ENCODE measurements around the gene HSD17B12.
"Not testable (repeated sequence)": the region's sequence is repeated elsewhere in the genome, so short reads cannot be mapped to it uniquely, and the experiment has no call there.

The HSD17B12 gene

GRCh38 chr11:43747130-43747802 lies 66.7 kb downstream of the HSD17B12 start:
- no peak for DNase-seq (ENCODE audit: low spot score)

GRCh38 chr11:43748095-43748494 lies 67.6 kb downstream of the HSD17B12 start:
- no peak for DNase-seq (ENCODE audit: low spot score)

GRCh38 chr11:43751726-43752125 lies 71.2 kb downstream of the HSD17B12 start:
- no peak for DNase-seq (ENCODE audit: low spot score)

GRCh38 chr11:43756575-43756974 lies 76.0 kb downstream of the HSD17B12 start:
- DNase-seq (ENCODE audit: low spot score) = no peak

GRCh38 chr11:43758927-43759326 lies 78.4 kb downstream of the HSD17B12 start:
- no peak for DNase-seq (ENCODE audit: low spot score)

- DNase-seq (ENCODE audit: low spot score) = no peak
These were observed 80.4 kb downstream of the HSD17B12 start for GRCh38 chr11:43760902-43761301.

GRCh38 chr11:43765194-43765593 lies 84.7 kb downstream of the HSD17B12 start:
- no peak for DNase-seq (ENCODE audit: low spot score)

GRCh38 chr11:43768654-43769053 lies 88.1 kb downstream of the HSD17B12 start:
- DNase-seq (ENCODE audit: low spot score) = not testable (repeated sequence)

GRCh38 chr11:43770173-43770572 lies 89.6 kb downstream of the HSD17B12 start:
- DNase-seq (ENCODE audit: low spot score) = no peak

- DNase-seq (ENCODE audit: low spot score) = no peak
These were observed 92.2 kb downstream of the HSD17B12 start for GRCh38 chr11:43772733-43773132.

- no peak for DNase-seq (ENCODE audit: low spot score)
These were observed 94.2 kb downstream of the HSD17B12 start for GRCh38 chr11:43774786-43775185.

GRCh38 chr11:43779306-43779705 lies 98.8 kb downstream of the HSD17B12 start:
- DNase-seq (ENCODE audit: low spot score) = no peak

GRCh38 chr11:43784301-43784700 lies 103.8 kb downstream of the HSD17B12 start:
- no peak for DNase-seq (ENCODE audit: low spot score)

GRCh38 chr11:43784866-43785265 lies 104.3 kb downstream of the HSD17B12 start:
- no peak for DNase-seq (ENCODE audit: low spot score)

- DNase-seq (ENCODE audit: low spot score) = no peak
These were observed 104.8 kb downstream of the HSD17B12 start for GRCh38 chr11:43785318-43785717.

GRCh38 chr11:43786016-43786415 lies 105.5 kb downstream of the HSD17B12 start:
- no peak for DNase-seq (ENCODE audit: low spot score)

- DNase-seq (ENCODE audit: low spot score) = no peak
These were observed 107.3 kb downstream of the HSD17B12 start for GRCh38 chr11:43787824-43788223.

- DNase-seq (ENCODE audit: low spot score) = no peak
These were observed 107.9 kb downstream of the HSD17B12 start for GRCh38 chr11:43788421-43788820.

GRCh38 chr11:43789700-43790443 lies 109.3 kb downstream of the HSD17B12 start:
- peak; percentile 25 for DNase-seq (ENCODE audit: low spot score)

- DNase-seq (ENCODE audit: low spot score) = no peak
These were observed 109.9 kb downstream of the HSD17B12 start for GRCh38 chr11:43790444-43790794.

- no peak for DNase-seq (ENCODE audit: low spot score)
These were observed 116.8 kb downstream of the HSD17B12 start for GRCh38 chr11:43797337-43797736.

GRCh38 chr11:43797866-43798265 lies 117.3 kb downstream of the HSD17B12 start:
- no peak for DNase-seq (ENCODE audit: low spot score)

GRCh38 chr11:43802509-43802908 lies 122.0 kb downstream of the HSD17B12 start:
- DNase-seq (ENCODE audit: low spot score) = no peak

- DNase-seq (ENCODE audit: low spot score) = no peak
These were observed 123.2 kb downstream of the HSD17B12 start for GRCh38 chr11:43803766-43804165.

All from AG20443 (cell line).